Measurements from ENCODE around the gene TANK.

The TANK gene

DNA sequence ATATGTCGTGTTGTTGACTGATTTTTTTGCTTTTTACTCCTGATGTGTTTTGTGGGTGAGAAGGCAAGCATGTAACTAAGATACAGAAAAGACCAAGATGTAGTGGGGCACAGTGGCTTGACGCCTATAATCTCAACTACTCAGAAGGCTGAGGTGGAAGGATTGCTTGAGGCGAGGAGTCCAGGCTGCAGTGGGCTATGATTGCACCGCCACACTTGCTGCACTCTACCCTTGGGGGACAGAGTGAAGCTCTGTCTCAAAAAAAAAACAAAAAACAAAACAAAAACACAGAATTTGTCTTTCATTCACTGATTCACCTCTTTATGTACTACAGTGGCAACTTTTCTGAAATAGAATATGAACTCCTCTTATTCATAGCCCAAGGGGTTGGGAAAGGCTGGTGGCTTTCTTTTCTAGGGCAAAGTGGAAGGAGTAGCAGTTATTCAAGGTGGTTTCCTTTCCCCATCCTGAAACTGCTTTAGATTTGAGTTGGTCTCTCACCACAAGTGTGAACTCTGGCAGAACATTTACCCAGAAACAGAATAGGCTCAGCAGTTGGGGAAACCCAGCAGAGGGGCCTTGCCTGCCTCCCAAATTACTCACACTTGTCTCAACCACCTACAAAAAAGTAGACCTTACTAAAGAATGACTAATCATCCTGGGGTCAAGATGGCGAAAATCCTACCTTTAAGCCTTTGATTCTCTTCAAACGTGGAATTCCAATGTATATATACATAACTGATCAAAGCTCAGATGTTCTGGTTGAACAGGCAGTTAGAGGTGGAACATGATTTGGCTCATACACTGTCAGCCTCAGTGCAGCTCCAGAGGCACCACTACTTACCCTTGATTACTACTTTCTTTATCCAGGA lies 6.5 kb downstream of the TANK start:
- ChIA-PET CTCF (interaction anchor here (0.9 to 1.3 kb wide), 4 partner anchors 10 to 60 kb away, joined by 3 to 4 read pairs (median 4); no protein-coding TSS in a partner anchor), POLR2A (interaction anchor here (1.5 kb wide), 1 partner anchor 29 kb away, joined by 3 read pairs; no protein-coding TSS in a partner anchor)
- peak; percentile 61 for DNase-seq (ENCODE audit: extremely low spot score)
- TF ChIP-seq, protein P1, sequence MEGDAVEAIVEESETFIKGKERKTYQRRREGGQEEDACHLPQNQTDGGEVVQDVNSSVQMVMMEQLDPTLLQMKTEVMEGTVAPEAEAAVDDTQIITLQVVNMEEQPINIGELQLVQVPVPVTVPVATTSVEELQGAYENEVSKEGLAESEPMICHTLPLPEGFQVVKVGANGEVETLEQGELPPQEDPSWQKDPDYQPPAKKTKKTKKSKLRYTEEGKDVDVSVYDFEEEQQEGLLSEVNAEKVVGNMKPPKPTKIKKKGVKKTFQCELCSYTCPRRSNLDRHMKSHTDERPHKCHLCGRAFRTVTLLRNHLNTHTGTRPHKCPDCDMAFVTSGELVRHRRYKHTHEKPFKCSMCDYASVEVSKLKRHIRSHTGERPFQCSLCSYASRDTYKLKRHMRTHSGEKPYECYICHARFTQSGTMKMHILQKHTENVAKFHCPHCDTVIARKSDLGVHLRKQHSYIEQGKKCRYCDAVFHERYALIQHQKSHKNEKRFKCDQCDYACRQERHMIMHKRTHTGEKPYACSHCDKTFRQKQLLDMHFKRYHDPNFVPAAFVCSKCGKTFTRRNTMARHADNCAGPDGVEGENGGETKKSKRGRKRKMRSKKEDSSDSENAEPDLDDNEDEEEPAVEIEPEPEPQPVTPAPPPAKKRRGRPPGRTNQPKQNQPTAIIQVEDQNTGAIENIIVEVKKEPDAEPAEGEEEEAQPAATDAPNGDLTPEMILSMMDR (IDR thresholded peaks at IDR 0.05; ENCODE audit: control extremely low read depth, extremely low read depth, low read depth, missing control alignments): no peak

DNA sequence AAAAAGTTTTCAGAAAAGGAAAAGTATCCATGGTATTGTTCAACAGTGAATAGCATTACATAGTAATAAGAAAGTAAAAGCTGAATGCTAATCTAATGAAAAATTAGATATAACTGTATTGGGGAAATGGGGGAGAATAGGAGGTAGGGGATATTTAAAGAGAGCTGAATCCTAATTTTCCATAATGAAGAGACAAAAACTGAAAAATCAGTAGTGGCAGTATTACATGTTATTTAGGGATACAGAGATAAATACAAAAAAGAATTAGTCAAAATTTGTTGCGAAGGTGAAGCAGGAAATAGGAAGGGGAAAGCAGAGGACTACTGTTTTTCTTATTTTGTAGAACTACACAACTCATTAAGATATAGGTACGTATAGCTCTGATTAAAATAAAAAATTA lies 9.1 kb downstream of the TANK start:
- ChIA-PET CTCF (interaction anchor here (0.6 to 2.2 kb wide), 7 partner anchors 15 to 106 kb away, joined by 3 to 5 read pairs (median 3); no protein-coding TSS in a partner anchor), POLR2A (no interaction called here)
- DNase-seq (ENCODE audit: extremely low spot score): no peak
- TF ChIP-seq, protein P1 (IDR thresholded peaks at IDR 0.05; ENCODE audit: control extremely low read depth, extremely low read depth, low read depth, missing control alignments): no peak

DNA sequence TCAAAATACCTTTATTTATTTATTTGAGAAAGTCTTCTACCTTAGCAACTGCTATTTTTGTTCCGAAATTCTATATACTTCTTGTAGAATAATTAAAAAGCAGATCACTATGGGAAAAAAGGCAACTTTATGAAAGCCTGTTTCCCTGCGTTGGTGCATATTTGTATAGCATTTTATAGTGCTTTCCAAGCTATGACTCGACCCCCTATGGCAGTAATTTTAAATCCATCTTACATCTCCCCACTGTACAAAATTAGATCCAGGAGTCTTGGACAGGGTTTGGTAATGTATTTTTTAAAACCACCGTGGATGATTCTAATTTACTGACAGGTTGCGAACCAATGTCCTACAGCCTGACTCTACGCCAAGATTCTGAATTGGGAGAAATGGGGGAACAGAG lies 10.1 kb downstream of the TANK start:
- POLR2A ChIA-PET: no interaction called here
- TF ChIP-seq, protein P1 (IDR thresholded peaks at IDR 0.05; ENCODE audit: control extremely low read depth, extremely low read depth, low read depth, missing control alignments): no peak
- no peak for DNase-seq (ENCODE audit: extremely low spot score)
- CTCF ChIA-PET: no interaction called here

DNA sequence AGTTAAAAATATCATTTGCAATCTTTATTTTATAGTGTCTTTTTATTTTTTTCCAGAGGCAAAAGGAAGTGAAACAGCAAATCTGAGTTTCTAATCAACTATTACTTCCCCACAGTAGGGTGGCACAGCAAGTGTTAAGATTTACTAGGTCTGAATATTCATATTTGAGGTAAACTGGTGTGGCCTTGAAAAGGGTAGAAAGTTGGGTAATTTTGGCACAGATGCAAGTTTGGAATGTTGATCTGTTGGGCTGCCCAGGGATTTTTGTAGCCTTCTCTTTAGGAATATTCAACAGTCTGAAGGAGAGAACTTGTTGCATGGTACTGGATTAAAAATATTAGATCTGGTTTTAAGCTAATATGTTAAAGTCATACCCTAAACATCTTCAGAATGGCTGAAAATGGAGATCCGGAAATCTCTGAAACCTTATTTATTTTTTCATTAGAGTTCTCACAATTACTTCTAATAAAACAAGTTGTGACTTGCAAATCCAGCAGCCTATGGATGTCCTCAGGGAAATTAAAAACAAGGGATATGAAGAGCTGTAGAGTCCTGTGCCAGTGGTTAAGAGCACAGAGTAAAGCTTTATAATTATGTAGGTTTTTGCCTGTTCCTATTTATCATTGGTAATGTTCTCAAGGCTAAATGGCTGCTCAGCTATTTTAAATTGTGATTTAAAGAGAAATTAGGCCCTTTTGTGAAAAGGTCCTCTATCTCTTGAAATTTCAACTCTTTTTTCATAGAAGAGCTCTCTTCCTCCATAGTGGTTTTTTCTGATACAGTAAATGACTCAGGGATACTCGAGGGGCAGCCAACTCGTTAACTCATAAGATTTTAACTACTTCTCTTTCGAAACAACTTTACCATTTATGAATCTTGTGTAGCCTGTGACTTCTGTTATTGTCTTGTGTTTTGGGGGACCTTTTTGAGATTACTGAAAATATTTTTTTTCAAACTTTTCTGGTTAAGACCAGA lies 11.0 kb downstream of the TANK start:
- DNase-seq (ENCODE audit: extremely low spot score): no peak
- TF ChIP-seq, protein P1 (IDR thresholded peaks at IDR 0.05; ENCODE audit: control extremely low read depth, extremely low read depth, low read depth, missing control alignments): no peak
- ChIA-PET POLR2A (no interaction called here), CTCF (interaction anchor here (1.1 kb wide), 2 partner anchors 11 to 18 kb away, joined by 3 to 4 read pairs; no protein-coding TSS in a partner anchor)

DNA sequence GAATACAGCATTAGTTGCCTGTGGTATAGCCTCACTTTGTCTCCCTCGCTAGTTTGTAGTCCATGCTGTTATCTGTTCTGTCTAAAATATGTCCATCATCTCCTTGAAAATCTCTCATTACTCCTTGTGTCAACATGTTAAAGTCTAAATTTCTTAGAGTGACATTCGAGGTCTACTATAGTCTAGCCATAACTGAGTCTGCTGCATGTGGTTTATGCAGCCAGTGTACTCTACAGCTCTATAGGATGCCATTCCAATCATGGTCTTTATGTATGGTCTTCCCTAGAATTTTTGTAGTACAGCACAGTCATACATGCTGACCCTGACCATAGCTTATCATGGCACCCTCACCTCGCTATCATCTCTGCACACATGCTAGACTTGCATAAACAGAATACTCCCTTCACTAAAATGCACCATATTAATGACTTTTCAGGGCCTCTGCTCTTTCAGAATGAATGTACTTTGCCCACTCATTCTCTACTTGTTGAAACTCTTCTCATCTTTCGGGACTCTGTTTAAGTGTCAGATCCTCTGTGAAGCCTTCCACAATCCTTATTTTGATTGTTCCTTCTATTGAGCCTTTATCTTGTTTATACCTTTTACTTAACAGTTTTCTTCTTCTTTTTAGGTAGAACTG lies 12.8 kb downstream of the TANK start:
- CTCF ChIA-PET: interaction anchor here (0.9 to 1.3 kb wide), 3 partner anchors 11 to 44 kb away, joined by 3 read pairs; no protein-coding TSS in a partner anchor
- POLR2A ChIA-PET: no interaction called here
- peak; percentile 9 for DNase-seq (ENCODE audit: extremely low spot score)
- TF ChIP-seq, protein P1 (IDR thresholded peaks at IDR 0.05; ENCODE audit: control extremely low read depth, extremely low read depth, low read depth, missing control alignments): no peak
